Measurements from ENCODE around the gene PRDM1.

DNA sequence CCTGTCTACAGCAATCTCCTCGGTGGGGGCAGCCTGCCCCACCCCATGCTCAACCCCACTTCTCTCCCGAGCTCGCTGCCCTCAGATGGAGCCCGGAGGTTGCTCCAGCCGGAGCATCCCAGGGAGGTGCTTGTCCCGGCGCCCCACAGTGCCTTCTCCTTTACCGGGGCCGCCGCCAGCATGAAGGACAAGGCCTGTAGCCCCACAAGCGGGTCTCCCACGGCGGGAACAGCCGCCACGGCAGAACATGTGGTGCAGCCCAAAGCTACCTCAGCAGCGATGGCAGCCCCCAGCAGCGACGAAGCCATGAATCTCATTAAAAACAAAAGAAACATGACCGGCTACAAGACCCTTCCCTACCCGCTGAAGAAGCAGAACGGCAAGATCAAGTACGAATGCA is 19.4 kb downstream of the PRDM1 start:
- TF ChIP-seq POLR2A (IDR thresholded peaks at IDR 0.05) = no peak
- TF ChIP-seq, protein P1, sequence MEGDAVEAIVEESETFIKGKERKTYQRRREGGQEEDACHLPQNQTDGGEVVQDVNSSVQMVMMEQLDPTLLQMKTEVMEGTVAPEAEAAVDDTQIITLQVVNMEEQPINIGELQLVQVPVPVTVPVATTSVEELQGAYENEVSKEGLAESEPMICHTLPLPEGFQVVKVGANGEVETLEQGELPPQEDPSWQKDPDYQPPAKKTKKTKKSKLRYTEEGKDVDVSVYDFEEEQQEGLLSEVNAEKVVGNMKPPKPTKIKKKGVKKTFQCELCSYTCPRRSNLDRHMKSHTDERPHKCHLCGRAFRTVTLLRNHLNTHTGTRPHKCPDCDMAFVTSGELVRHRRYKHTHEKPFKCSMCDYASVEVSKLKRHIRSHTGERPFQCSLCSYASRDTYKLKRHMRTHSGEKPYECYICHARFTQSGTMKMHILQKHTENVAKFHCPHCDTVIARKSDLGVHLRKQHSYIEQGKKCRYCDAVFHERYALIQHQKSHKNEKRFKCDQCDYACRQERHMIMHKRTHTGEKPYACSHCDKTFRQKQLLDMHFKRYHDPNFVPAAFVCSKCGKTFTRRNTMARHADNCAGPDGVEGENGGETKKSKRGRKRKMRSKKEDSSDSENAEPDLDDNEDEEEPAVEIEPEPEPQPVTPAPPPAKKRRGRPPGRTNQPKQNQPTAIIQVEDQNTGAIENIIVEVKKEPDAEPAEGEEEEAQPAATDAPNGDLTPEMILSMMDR (IDR thresholded peaks at IDR 0.05) = no peak
